SJSA1 (cell line): ENCODE data around the gene FGFR2. TPM values are rescaled to one million over a fixed set of nuclear protein-coding genes. Genes with fewer than 3 reads are reported as not detected.

Experiments
- DNase-seq, 2 experiments: peaks; one replicate each; pipeline ENCODE4 v3.0.0-alpha.2; 2015 to 2020; ENCODE audit warnings: low spot score in 2 of 2, low read depth in 1 of 2
- H3K27ac ChIP-seq: fragments of 250-450 bp; sonication (Bioruptor Pico); 2 replicates; pipeline ENCODE4 v1.5.1; 2020; ENCODE audit warnings: mild to moderate bottlenecking, moderate library complexity
- H3K27me3 ChIP-seq: fragments of 250-450 bp; sonication (Bioruptor Pico); replicated peaks from 2 replicates; pipeline ENCODE4 v1.5.1; 2020; ENCODE audit warnings: mild to moderate bottlenecking, moderate library complexity
- H3K36me3 ChIP-seq: fragments of 250-450 bp; sonication (Bioruptor Pico); 2 replicates; pipeline ENCODE4 v1.5.1; 2020; ENCODE audit warnings: mild to moderate bottlenecking
- H3K4me1 ChIP-seq: fragments of 250-450 bp; sonication (Bioruptor Pico); replicated peaks from 2 replicates; pipeline ENCODE4 v1.6.1; 2021; ENCODE audit warnings: mild to moderate bottlenecking
- H3K4me3 ChIP-seq: fragments of 250-450 bp; sonication (Bioruptor Pico); 2 replicates; pipeline ENCODE4 v1.5.1; 2020; ENCODE audit warnings: mild to moderate bottlenecking
- H3K9me3 ChIP-seq: fragments of 250-450 bp; sonication (Bioruptor Pico); replicated peaks from 2 replicates; pipeline ENCODE4 v1.5.1; 2020; ENCODE audit warnings: mild to moderate bottlenecking
- total RNA-seq: library from RNA; depleted of rRNA; stranded (reverse); fragments of >200 nt; shearing (Covaris generic); gene quantifications from 2 replicates; pipeline ENCODE4 v1.2.3, GENCODE V29; 2014

The FGFR2 gene
- total RNA-seq, 1 experiment from 2014 or later, result 1.1 TPM

DNA sequence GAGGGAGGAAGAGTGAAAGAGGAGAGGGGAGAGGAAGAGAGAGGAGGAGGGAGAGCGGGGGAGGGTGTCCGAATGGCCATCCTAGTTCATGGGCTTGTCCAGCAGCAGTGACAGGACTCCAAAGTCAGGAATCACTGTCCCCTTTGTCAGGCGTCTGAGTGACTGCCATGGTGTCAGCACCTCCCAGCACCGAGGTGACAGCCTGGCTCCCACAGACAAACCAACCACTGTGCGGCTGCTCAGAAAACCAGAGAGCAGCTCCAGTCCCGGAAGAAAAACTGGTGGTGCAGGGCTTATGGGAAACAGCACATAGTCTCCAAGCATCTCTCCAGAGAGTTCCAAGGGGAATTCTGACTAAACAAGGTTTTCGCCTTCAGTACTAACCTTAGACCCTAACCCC is 18.9 kb upstream of the FGFR2 start:
- no peak for DNase-seq
- Histone ChIP-seq H3K27me3 (no peaks in the 10 kb centered on the region), H3K4me1 (no peaks in the 10 kb centered on the region), H3K9me3 (peaks cover 11% of the 10 kb centered on the region; the same call in 1 of the 2 replicates), H3K36me3 (no peaks in the 10 kb centered on the region), H3K4me3 (no peak overlapping the region), H3K27ac (no peak overlapping the region)

DNA sequence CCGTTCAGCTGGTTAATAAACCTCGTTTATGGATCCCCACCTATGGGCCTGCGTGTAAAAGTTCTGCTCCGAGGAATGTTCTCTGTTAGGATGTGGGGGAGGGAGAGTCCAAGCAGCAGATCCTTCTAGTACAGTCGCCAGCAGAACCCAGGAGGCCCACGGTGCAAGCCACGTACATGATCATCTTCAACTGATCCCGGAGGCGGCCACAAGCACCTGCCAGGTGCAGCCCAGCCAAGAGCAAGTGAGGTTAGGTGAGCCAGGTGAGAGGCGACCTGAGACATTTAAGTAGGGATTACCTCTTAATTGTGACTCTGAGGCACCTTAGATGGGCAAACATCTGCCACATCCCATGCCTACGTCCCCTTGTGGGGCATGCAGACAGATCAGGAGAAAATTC is 18.0 kb upstream of the FGFR2 start:
- no peak for DNase-seq
- no peak overlapping the region for H3K27ac ChIP-seq
- no peaks in the 10 kb centered on the region for H3K4me1 ChIP-seq
- no peak overlapping the region for H3K4me3 ChIP-seq
- H3K36me3 ChIP-seq, result no peaks in the 10 kb centered on the region
- H3K9me3 ChIP-seq, result peaks cover 11% of the 10 kb centered on the region; the same call in 1 of the 2 replicates
- no peaks in the 10 kb centered on the region for H3K27me3 ChIP-seq

DNA sequence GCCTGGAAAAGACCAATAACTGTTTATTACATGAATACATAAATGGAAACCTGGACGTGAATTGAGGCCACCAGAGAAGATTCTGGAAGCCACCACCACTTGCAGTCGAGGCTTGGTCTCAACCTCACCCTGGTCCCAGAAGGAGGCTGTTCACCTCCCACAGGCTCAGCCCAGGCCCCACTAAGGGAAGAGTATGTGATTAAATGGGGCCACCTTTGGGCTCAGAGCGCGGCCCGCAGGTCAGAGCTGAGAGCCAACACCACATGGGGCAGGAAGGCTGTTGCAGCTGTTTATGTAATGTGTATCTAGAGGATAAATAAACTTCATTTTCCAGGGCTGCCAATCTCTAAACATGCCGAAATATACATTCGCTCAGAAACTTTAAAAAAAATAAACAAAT is 17.6 kb upstream of the FGFR2 start:
- H3K36me3 ChIP-seq, result no peaks in the 10 kb centered on the region
- no peaks in the 10 kb centered on the region for H3K27me3 ChIP-seq
- no peak for DNase-seq
- H3K4me3 ChIP-seq, result no peak overlapping the region
- no peak overlapping the region for H3K27ac ChIP-seq
- H3K9me3 ChIP-seq, result peaks cover 11% of the 10 kb centered on the region; the same call in 1 of the 2 replicates
- no peaks in the 10 kb centered on the region for H3K4me1 ChIP-seq

DNA sequence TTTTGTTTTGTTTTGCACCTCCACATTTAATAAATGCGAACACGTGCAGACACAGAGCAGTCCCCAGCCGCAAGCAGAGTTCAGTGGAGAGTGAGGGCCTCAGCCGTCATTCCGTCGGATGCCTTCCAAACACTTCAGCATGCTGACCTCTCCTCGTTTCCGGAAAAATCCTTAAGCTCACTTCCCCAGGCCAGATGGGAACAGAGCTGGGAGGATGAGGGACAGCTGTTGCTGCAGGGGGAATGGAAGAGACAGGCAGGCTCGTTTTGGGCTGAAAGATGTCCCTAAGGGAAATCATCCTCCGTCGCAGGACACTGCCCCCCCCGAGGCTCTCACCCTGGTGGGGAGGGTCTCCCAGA is 17.2 kb upstream of the FGFR2 start:
- H3K27me3 ChIP-seq, result no peaks in the 10 kb centered on the region

DNA sequence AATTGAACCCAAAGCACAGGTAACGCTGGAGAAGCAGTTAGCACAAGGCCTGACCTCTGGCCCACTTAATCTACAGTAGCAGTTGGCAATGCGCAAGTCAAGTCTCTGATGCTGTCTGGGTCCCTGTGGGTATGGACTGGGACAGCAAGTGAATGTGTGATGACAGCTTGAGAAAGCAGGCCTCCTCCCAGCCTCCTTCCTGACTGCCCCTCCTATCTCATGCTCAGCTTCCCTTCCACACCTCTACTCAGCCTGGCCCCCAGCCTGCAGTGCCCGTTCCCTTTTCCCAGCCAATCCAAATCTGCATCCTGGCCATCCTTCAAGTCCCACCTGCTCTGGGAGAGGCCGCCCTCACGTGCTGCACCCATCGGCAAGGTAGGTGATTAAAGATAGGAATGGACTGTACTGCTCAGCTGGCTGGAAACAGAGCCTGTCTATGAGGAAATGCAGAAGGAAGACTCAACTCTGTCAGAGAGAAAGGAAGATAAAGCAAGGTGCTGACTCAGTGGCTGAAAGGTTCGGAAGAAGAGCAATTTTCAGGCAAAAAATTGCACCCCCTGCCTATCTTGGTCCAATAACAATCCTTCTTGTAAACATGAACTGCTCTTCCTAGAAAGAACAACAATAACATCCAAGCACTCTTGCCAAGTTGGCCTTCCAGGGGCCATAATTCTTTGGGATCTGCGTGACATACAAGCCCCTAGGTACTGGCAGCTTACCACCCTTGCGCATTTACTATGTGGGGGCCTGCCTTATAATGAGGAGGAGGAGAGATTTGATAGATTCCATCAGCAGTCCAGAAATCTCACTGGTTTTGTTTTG is 16.6 kb upstream of the FGFR2 start:
- DNase-seq, result no peak
- Histone ChIP-seq H3K36me3 (no peaks in the 10 kb centered on the region), H3K27ac (no peak overlapping the region), H3K27me3 (no peaks in the 10 kb centered on the region), H3K9me3 (peaks cover 11% of the 10 kb centered on the region; the same call in 1 of the 2 replicates), H3K4me3 (no peak overlapping the region), H3K4me1 (no peaks in the 10 kb centered on the region)

More for the DNA sequence above, 17.2 kb upstream of the FGFR2 start:
- peaks cover 11% of the 10 kb centered on the region; the same call in 1 of the 2 replicates for H3K9me3 ChIP-seq
- no peaks in the 10 kb centered on the region for H3K4me1 ChIP-seq
- H3K36me3 ChIP-seq, result no peaks in the 10 kb centered on the region
- no peak overlapping the region for H3K4me3 ChIP-seq
- no peak for DNase-seq
- H3K27ac ChIP-seq, result no peak overlapping the region

DNA sequence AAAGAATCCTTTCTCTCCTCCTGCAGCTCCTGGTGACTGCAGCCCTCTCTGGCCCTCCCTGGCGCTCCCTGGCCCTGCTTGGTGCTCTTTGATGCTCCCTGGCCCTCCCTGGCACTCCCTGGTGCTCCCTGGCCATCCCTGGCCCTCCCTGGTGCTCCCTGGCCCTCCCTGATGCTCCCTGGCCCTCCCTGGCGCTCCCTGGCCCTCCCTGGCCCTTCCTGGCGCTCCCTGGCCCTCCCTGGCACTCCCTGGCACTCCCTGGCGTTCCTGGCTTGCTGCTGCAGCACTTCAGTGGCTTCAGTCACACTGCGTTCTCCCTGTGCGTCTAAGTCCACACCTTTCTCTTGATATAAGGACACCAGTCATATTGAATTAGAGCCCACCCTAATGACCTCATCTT is 15.2 kb upstream of the FGFR2 start:
- H3K4me1 ChIP-seq, result no peaks in the 10 kb centered on the region
- H3K27me3 ChIP-seq, result no peaks in the 10 kb centered on the region
- no peak overlapping the region for H3K27ac ChIP-seq
- H3K36me3 ChIP-seq, result no peaks in the 10 kb centered on the region
- no peak overlapping the region for H3K4me3 ChIP-seq
- peaks cover 2% of the 10 kb centered on the region; the same call in 1 of the 2 replicates for H3K9me3 ChIP-seq
- no peak for DNase-seq

DNA sequence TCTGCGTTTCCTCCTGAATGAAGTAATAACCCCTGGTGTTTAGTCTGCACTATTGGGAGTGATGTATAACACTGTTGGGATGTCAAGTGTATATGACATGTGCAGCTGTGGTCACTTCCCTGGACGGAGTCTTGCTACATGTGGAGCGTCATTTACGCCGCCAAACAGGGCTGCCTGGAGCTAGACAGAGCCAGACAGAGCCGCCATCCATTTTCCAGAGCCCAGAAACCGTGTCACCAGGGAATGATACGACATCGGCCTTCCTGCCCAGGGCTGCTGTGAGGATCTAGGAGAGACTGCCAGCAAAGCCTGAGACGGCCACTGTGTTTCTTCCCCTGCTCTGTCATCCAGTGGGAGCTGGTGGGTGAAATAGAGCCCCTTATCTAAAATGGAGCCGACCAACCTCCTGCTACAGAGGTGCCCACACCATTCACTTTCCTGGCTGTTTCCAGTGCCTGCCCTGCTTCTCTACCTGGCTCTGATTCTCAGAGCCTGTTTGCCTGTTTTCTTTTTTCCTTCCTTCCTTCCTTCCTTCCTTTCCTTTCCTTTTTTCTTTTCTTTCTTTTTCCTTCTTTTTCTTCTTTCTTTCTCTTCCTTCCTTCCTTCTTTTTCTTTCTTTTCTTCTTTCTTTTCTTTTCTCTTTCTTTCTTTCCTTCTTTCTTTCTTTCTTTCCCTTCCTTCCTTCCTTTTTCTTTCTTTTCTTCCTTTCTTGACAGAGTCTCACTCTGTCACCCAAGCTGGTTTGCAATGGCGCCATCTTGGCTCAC is 13.3 kb upstream of the FGFR2 start:
- H3K27ac ChIP-seq, result no peak overlapping the region
- 0 out of 2 replicates have a peak, but pooled peaks cover 2% of the 10 kb centered on the region for H3K9me3 ChIP-seq
- DNase-seq, result no peak
- no peaks in the 10 kb centered on the region for H3K27me3 ChIP-seq
- H3K4me1 ChIP-seq, result no peaks in the 10 kb centered on the region
- no peaks in the 10 kb centered on the region for H3K36me3 ChIP-seq
- H3K4me3 ChIP-seq, result no peak overlapping the region

DNA sequence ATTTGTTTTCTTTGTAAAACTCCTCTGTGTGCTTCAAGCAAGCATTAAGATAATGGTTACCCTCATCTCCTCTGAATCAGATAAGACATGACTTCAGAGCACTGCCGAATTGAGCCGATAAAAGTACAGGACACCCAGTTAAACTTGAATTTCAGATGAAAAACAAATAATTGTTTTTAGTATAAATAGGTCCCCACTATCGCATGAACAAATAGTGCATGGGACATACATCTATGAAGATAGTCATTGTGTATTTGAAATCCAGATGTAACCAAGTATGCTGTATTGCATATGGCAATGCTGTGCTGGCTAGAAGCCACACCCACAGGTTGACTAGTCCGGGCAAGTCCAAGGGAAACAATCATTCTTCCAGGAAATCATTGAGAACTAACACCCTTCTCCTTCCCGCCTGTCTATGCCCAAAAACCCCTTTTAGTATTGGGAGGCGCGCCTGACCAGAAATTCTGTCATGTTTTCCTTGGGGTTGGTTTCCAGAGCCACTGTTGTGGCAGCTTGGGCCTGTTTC is 12.6 kb upstream of the FGFR2 start:
- H3K27me3 ChIP-seq, result no peaks in the 10 kb centered on the region
- 0 out of 2 replicates have a peak, but pooled peaks cover 1% of the 10 kb centered on the region for H3K9me3 ChIP-seq
- H3K27ac ChIP-seq, result no peak overlapping the region
- H3K4me3 ChIP-seq, result no peak overlapping the region
- no peak for DNase-seq
- no peaks in the 10 kb centered on the region for H3K36me3 ChIP-seq
- no peaks in the 10 kb centered on the region for H3K4me1 ChIP-seq

DNA sequence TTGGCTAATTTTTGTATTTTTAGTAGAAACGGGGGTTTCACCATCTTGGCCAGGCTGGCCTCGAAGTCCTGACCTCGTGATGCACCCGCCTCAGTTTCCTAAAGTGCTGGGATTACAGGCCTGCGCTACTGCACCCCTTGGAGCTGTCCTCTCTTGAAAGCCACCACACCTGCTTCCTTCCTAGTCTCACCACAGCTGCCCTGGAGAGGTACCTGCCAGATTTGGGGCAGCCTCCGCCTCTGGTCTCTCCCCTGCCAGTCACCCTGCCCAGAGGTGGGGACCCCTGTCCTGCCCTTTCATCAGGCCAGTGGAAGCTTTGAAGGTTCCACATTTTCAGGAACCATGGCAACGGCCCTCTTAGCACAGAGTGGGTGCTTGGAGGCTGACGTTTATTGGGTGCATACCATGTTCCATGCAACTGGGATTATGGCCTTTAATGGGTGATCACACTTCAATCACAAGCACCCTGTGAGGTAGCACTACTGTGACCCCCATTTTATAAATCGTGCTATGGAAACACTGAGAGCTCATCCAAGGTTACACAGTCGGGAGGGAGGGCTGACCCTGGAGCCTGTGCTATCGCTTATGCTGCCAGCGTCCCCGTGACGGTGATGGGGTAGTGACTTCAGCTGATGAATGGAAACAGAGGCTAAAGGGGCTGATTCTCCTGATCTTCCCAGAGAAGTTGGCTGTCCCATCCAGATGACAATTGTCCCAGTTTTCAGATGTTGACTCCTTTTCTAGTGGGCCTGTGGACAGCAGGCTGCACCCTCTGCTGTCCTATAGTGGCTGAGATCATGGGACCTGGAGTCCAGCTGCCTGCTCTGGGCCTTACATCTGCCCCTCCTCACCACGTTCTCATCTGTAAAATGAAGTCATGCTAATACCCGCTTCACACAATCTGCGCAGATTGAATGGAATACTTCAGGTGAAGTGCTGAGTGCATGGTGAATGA is 11.5 kb upstream of the FGFR2 start:
- Histone ChIP-seq H3K9me3 (no peaks in the 10 kb centered on the region), H3K4me3 (no peak overlapping the region), H3K4me1 (no peaks in the 10 kb centered on the region), H3K36me3 (no peaks in the 10 kb centered on the region), H3K27ac (no peak overlapping the region), H3K27me3 (no peaks in the 10 kb centered on the region)
- no peak for DNase-seq

DNA sequence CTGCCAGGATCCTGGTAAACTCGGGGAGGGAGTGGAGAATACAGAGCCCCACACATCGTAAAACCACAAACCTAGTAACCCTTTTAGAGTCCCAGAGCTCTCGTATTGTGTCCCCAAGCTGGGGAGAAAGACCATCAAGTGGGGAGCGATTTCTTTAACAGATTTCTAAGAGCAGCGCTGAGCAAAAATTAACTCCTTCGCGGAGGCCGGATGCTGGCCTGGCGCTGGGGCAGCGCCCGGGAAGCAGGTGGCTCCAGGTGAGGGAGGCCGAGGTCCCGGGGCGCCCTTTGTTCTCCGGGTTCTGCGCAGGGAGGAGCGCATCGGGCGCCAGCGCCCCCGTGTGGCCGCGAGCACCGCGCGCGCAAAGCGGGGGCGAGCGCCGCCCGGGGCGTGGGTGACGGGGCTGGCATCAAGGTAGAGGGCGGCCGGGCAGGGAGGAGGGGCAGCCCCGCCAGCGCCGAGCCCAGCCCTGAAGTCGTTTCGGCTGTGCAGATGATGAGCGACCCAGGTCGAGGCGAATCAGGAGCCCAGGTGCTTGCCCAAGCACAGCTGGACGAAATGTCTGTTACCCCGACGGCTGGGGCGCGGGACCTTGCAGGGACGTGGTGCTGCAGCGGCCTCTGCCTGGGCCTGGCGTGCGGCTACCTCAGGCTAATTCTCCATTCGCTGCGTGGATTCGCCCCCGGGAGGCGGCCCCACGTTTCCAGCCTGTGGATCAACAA is 10.4 kb upstream of the FGFR2 start:
- Histone ChIP-seq H3K4me3 (no peak overlapping the region), H3K9me3 (no peaks in the 10 kb centered on the region), H3K4me1 (no peaks in the 10 kb centered on the region), H3K27me3 (no peaks in the 10 kb centered on the region), H3K27ac (no peak overlapping the region), H3K36me3 (no peaks in the 10 kb centered on the region)
- peak in 1 of 2 experiments; percentile 21 for DNase-seq

DNA sequence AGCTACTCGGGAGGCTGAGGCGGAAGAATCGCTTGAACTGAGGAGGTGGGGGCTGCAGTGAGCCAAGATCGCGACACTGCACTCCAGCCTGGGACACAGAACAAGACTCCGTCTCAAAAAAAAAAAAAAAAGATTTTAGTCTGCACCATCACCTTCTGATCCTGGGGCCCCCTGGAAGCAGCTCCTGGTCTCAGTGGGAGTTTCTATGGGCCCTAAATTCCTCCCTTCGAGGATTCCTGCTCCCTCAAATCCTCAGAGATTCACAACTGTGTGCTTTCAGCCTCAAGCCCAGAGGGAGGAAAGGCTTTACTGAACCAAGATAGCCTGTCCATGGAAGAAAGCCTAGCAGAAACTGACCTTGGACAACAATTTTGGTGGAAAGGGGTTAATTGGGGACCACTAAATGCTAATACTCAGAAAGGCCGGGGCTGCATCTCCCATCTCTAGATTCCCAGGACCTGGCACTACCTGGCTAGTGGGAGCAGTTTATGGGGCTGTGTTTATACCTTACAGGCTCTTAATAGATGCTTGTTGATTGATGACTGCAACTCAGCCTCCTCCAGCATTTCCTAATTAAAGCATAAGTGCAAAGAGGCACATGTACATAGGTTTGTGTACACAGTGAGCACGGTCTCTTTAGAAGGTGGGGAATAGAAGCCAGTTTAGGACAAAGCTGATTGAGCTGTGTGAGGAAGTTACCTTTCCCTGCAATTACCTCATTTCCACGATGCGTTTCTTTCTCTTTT is 9.2 kb upstream of the FGFR2 start:
- H3K4me3 ChIP-seq, result no peak overlapping the region
- no peaks in the 10 kb centered on the region for H3K36me3 ChIP-seq
- H3K9me3 ChIP-seq, result no peaks in the 10 kb centered on the region
- no peak for DNase-seq
- no peaks in the 10 kb centered on the region for H3K27me3 ChIP-seq
- no peaks in the 10 kb centered on the region for H3K4me1 ChIP-seq
- no peak overlapping the region for H3K27ac ChIP-seq

DNA sequence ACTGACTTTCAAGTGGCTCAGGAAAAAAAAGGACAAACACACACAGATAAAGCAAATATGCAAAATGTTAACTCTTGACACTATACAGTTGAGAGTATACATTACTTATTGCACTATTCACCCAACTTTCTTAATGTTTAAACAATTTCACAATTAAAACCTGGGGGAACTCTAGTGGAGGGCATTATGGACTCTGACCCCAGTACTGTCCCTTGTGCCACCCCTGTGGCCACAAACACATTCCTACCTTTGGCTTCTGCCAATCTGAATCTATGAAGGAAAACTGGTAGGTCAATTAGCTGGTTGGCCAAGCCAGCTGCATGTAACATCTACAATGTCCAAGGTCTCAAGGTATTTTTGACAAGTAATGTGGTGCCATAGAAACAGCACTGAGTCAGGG is 7.5 kb upstream of the FGFR2 start:
- Histone ChIP-seq H3K9me3 (no peaks in the 10 kb centered on the region), H3K4me3 (no peak overlapping the region), H3K36me3 (no peaks in the 10 kb centered on the region), H3K27ac (no peak overlapping the region), H3K4me1 (no peaks in the 10 kb centered on the region), H3K27me3 (no peaks in the 10 kb centered on the region)
- no peak for DNase-seq
